ENCODE results near the gene ABCA2.

ABCA2 gene

GRCh38 chr9:137030538-137031527 lies 2.8 kb upstream of the ABCA2 start:
- DNase-seq: no peak

GRCh38 chr9:137030006-137030405 lies 2.0 kb upstream of the ABCA2 start:
- DNase-seq: no peak

GRCh38 chr9:137029058-137029936 lies 1.3 kb upstream of the ABCA2 start:
- DNase-seq: peak; percentile 35

- DNase-seq: peak; percentile 64
Observed at GRCh38 chr9:137028263-137029057, 423 bp upstream of the ABCA2 start.

- DNase-seq: no peak
Observed at GRCh38 chr9:137026828-137027227, 1.2 kb downstream of the ABCA2 start.

- no peak for DNase-seq
Observed at GRCh38 chr9:137026384-137026783, 1.7 kb downstream of the ABCA2 start.

- peak; percentile 87 for DNase-seq
Observed at GRCh38 chr9:137025517-137025966, 2.5 kb downstream of the ABCA2 start.

GRCh38 chr9:137023583-137023991 lies 4.5 kb downstream of the ABCA2 start:
- DNase-seq: no peak

- no peak for DNase-seq
Observed at GRCh38 chr9:137023157-137023556, 4.9 kb downstream of the ABCA2 start.

GRCh38 chr9:137022662-137023008 lies 5.4 kb downstream of the ABCA2 start:
- no peak for DNase-seq

GRCh38 chr9:137021979-137022661 lies 5.9 kb downstream of the ABCA2 start:
- DNase-seq: peak; percentile 23

GRCh38 chr9:137021568-137021978 lies 6.5 kb downstream of the ABCA2 start:
- no peak for DNase-seq

GRCh38 chr9:137020771-137021567 lies 7.1 kb downstream of the ABCA2 start:
- DNase-seq: no peak

GRCh38 chr9:137019891-137020683 lies 8.0 kb downstream of the ABCA2 start:
- DNase-seq: no peak

GRCh38 chr9:137018761-137019559 lies 9.1 kb downstream of the ABCA2 start:
- no peak for DNase-seq

- no peak for DNase-seq
Observed at GRCh38 chr9:137017791-137018497, 10.1 kb downstream of the ABCA2 start.

GRCh38 chr9:137017071-137017470 lies 11.0 kb downstream of the ABCA2 start:
- DNase-seq: no peak

GRCh38 chr9:137016436-137016835 lies 11.6 kb downstream of the ABCA2 start:
- DNase-seq: no peak

GRCh38 chr9:137015976-137016375 lies 12.1 kb downstream of the ABCA2 start:
- no peak for DNase-seq

All from NCI-H1436 (cell line).